ENCODE data around the gene SUPT4H1.

The SUPT4H1 gene

DNA sequence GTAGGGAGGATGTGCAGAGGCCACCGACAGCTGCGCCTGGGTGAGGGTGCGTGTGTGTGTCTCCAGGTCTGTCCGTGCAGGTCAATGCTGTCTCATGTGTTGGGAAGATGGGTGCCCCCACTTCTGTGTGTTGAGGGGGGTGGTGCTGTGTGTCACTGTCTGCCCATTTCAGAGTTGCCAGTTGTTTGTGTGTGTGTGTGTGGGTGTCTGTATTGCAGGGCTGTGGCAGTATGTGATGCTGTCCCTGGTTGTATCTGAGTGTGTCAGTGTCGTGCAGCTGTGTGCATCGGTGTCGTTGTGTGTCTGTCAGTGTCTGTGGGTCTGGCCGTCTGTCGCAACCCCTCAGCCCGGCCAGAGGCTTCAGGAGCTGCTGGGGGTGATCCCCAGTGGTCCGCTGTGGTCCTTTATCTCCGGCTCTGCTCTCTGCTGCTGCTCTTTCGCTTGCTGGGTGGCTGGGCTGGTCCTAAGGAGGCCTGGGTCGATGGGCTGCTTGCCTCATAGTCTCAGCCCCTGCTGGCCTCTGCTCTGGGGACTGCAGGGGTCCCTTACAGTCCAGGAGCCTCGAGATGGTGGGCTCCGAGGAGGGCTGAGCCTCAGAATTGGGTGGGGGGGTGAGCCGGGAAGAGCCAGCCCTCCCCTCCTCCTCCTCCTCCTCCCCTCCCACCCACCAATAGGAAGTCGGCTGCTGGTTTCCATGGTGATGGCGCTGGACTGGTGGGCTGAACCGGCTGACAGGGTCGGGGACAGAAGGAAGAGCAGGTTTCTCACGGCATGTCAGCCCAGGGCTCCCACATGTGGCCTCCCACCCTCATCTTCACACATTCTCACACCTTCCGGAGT lies 23.6 kb downstream of the SUPT4H1 start, which contains the start of gene TSPOAP1:
Gene TSPOAP1 (minus strand): TSS at position 601 of the 840 bp plus-strand sequence. CDS start 875 bp downstream, outside the sequence.
- DNase-seq = peak; percentile 61 to 75

DNA sequence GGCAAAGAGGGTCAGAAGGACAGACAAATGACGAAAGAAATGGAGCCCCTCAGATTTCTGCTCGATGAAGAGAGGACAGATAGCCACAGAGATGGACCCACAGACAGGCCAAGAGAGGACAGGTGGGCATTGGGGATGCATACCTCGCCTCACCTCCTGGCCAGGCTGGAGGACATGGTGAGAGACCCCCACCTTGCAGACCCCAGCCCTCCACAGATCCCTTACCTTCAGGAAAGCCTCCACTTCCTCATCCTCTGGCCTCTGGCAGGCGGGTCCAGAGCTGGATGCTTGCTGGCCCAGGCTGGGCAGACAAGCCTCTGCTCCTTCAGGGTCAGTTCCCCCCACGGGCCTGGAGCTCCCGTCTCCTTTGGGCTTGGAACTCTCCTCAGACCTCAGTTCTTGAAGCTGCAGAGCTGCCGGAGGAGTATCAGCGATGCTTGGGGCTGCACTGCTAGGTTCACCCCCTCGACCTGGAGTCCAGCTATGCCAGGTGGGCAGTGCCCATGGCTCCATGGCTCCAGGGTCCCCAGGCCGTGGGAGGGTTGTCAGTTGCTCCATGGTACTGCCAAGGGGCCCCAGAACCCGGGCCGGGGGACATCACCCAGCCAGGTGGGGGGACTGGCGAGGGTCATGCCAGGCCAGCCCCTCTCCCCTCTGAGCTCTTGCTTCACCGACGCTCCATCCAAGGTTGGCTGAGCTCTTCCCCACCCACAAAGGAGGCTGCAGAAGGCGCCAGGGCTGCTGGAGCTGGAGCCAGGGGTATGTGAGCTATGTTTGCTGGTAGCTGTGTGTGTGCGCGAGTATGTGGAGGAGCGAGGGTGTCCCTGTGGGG lies 24.4 kb downstream of the SUPT4H1 start:
- DNase-seq = no peak

DNA sequence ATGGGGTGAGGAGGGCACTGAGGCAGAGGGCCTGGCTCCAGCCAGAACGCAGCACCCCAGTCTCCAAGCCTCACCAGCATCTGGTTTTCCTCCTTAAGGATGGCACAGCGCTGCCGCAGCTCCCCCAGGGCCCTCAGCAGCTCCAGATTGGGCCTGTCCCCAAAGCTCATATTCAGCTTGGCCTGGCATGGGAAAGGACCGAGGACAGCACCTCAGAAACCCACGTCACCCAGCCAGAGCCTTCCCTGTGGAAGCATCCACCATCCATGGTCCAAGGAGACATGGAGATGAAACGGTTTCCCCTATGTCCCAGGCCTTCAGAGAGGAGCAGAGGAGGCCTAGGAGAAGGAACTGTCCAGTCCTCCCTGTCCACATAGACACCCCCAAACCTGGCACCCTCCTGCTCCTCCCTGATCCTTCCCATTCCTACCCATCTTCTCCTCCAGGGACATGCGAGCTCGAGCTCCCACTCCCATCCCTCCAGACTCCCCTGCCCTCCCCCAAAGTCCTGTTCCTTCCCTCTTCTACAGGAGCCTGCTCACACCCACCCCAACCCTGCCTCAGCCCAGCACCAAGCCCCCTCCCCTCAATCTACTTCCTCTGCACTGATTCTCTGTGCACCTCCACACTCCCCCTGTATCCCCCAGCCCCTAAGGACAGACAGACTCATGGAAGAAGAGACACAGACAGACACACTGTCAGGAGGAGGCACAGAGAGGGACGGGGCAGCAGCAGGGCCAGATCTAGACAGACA lies 25.2 kb downstream of the SUPT4H1 start:
- DNase-seq = no peak

DNA sequence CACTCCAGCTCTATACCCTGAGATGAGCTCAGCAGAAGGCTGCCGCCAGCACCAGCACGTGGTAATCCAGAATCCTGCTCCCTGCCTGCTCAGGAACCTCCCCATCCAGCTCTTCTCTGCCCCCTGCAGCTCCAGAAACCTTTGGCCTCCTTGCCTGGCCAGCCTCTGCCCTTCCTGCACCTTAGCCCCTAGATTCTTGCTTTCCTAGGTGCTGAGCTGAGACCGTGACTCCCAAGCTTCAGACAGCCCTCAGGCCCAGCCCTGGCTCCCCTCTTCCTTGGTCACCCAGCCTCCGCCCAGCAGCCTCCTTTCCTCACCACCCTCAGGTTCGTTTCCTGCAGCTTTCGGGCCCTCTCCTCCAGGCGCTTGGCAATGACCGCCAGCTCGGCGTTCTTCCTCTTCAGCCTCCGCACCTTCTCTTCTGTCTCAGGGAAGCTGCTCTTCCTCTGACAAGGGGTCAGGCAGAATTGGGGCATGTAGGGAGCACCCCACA lies 26.0 kb downstream of the SUPT4H1 start:
- DNase-seq = no peak

DNA sequence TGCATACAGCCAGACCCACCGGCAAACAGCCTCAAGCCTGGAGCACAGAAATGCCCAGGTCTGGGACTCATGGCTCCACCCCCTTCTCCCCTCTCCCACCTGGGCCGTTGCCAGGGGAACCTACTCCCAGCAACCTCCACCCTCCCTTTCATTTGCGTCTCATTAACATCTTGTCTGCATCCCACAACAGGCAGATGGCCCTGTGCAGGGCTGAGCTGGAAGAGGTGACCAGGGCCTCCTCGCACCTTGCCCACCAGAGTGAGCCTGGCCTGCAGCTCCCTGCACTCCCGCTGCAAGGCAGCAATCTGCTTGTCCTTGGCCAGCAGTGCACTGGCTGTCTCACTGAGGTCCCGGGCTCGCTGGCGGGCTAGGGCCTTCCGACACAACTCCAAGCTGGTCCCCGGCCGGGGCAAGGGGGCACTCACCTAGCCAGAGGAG lies 26.7 kb downstream of the SUPT4H1 start:
- no peak for DNase-seq

DNA sequence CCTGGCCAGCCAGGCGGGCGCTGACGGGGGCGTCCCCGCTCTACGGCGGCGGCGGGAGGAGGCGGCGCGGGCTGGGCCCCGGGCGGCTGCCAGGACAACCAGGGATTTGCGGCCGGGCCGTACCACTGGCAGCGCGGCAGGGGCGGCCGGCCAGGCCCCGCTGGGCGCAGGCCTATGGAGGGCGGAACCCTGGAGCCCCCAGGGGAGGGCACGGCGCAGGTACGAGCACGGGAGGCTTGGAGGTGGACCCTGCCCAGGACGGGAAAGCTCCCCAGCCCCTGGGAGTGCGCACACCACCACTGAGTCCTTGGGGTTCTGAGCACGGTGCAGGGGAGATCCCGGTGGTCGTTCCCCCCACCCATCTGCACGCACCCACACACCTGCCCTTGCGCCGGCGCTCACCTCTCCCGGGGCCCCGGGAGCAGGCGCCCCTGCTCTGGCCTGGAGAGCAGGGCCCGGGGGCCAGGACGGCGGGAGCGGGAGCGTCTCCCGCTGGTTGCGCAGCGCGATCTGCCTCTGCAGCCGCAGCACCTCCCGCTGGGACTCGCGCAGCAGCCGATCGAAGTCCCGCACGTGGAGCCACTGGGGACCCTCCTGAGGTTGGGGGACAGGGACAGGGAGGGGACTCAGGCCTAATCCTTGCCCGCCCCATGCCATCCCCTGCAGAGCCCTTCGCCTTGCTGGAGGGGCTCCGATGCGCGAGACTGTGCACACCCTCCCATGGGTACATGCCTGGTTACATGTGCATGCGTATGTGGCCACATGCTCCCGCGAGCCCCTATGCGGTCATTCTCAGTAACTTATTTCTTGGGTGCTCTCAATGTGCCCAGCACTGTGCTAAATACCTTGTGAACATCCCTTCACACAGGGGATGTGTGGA lies 27.4 kb downstream of the SUPT4H1 start:
- no peak for DNase-seq

DNA sequence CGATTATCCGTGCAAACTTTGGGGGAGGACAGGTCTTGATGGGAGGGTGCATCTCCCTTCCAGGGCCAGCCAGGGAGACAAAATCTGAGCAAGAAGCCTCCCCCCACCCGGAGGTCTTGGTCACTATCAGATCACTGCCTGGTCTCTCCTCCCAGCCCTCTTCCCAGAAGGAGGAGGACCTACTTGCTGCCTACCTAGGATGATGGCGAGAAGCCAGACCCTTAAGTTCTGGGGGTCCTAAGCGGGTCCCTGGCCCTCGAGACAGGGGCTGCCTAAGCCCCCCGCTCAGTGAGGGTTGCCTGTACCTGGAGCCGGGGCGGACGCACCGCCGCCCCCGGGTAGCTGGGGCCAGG lies 28.0 kb downstream of the SUPT4H1 start:
- no peak for DNase-seq

DNA sequence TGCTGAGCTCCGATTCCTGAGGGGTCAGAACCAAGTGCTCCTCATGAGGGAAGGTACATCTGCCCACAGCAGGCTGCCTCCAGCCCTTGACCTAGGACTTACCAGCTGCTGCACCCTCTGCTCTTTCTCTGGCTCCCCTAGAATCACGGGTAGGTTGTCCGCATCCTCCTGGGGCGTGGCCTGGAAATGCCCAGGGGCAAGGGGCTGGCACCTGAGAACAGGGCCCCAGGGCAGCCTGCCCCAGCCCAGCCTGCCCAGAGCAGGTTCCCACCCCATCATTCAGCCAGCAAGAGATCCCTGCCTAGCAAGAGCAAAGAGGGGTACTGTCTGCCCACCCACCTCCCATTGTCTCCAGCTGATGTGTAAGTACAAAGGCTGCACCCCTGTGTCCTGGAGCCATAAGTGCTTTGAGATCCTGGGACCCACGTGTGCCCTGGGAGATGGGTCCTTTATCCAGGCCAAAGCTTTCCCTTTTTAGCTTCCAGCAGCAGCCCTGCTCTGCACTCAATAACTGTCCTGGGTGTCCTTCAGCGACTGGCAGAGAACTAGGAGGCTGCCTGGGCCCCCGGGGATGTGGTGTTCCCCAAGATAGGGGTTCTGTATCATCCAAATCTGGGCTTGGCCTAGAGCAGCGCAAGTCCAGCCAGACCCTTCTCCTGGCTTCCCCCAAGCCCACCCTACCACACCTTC lies 28.5 kb downstream of the SUPT4H1 start:
- DNase-seq = no peak

DNA sequence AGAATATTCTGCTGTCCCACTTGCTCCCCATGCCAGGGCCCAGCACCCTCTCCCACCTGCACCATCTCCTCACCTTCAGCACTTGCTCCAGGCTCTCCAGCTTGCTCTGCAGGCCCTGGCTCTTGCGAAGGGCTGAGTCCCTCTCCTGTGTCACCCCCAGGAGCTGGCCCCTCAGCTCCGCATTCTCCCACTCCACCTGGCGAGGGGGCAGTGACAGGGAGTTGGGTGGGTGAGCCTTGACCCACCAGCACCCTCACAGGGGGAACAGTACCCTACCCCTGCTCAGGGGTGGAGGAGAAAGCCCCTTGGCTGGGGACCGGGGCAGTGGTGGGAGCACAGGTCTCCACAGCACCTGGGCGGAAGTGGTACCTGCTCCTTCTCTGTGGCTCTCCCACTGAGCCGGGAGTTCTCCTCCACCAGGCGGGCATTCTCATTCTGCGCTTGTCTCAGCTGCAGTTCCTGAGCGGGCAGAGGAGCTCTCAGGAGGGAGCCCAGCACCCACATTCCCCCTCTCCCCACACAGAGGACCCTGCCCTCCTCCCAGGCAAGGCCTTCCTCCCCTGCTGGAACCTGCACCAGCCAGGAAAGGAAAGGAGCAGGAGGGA lies 29.3 kb downstream of the SUPT4H1 start:
- no peak for DNase-seq

DNA sequence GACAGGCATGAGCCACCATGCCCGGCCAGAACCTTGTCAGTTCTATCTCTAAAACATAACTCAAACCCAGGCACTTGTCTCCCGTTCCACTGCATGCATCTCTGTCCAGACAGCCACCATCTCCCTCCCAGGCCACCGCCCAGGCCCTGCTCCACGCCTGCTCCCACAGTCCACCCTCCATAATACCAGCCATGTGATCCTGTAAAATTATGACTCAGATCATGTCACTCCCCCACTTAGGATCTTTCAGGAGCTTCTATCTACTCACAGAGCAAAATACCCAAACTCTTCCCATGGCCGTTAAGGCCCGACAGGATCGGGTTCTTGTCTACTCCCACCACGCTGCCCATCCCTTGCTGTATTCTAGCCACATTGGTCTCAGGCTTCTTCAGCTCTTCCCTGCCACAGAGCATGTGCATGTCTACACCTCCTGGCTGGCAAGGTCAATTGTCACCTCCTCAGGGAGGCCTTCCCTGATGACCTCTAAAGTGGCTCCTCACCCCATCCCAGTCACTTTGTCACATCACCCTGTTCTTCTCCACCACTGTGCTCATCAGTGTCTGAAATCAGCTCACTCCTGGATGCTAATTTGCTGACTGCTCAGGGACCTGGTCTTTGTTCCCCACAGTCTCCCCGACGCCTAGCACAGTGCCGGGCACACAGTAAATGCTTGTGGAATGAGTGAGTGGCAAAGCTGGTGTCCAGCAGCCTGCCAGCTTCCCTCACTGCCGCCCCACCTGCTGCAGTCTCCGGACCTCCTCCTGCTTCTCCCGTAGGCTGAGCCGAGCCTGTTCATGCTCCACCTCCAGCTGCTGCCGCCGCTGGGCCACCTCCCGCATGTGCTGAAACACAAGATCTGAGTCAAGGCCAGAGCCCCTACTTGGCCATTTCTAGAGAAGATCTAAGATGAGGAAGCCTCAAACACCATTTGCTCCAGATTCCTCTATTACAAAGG lies 30.2 kb downstream of the SUPT4H1 start:
- DNase-seq = no peak

DNA sequence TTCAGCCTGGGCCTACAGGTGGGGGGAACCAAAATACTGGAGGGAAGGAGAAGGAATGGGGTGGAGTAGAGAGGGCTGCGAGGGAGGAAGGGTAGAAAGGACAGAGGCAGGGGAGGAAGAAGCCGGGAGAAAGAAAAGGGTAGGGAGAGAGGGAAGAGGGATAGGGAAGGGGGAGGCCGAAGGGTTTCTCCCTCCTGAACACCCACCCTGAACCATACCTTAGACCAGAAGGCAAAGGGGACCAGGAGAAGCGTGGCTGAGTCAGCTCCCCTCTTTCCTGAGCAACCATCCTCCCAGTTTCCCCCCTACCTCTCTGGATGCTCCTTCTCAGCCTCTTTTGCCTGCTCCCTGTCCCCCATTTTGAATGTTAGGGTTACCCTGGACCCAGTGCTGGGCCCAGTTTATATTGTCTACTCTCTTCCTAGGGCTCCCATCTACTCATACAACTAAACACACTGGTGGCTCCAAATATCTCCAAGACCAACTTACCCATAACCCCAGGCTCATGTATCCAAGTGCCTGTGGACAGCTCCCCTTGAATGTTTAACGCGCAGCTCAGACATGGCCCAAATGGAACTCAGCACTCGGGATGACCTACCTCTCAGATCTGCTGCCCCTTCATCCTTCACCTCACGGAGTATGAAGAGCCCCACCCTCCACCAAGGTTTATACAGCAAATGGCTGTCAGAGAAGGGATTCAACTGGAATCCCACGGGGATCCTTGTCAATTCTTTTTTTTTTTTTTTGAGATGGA lies 31.3 kb downstream of the SUPT4H1 start:
- DNase-seq = no peak

DNA sequence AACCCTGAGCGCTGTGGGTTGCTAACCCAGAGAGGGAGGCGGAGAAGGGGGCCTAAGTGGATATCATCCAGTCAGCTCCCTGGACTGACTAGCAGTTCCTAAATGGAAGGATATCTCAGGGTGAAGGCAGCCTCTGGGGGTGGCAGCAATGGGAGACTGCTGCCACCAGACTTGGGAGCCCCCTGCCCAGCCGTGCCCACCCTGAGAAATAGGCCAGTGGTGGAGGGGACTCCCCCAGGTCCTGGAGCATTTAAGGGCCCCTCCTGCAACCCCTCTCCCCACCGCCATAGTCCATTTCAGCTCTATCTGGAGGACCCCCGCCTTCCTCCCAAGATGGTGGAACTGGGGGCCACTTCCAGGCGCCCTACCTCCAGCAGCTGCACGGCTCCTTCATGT lies 31.8 kb downstream of the SUPT4H1 start:
- DNase-seq = no peak

DNA sequence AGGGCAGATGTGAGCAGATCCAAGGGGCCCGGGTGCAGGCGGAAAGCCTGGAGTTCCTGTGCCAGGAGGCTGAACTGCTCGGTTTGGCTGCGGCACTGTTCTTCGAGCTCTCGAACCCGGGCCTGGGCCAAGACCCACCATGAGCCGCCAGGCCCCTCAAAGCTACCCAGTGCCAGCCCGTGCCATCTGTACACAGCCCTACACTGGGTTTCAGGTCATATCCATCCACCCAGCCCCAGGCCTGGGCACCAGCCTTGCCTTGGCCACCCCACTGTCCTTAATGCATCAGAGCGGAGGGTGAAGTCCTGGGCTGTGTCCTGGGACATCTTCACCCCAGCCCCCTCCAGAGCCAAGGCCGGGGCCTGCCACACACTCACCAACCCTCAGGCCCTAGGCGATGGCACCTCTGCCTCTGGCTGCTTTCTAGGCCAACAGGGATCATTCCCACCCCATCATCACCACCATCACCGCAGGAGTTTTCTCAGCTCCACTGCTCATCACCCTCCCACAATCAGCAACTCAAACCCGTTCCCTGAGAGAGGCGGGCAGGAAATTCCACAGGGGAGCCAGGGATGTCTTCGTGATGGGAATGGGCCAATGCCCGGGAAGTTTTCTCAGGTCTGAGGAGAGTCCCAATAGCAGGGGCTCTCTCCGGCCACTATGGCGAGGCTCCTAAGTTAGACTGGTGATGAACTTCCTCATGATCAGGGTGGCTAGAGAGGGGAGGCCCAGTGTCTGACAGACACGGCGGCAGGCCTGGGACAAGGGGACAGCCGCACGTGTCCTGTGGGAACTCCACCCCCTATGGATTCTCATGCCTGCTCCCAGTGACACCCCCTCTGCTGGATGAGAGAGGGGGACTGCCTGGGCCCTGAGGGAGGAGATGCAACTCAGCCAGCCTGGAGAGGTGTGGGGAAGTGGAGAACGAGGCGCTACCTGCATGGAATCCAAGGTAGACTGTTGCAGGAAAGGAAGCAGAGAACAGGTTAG lies 32.5 kb downstream of the SUPT4H1 start:
- DNase-seq = no peak

DNA sequence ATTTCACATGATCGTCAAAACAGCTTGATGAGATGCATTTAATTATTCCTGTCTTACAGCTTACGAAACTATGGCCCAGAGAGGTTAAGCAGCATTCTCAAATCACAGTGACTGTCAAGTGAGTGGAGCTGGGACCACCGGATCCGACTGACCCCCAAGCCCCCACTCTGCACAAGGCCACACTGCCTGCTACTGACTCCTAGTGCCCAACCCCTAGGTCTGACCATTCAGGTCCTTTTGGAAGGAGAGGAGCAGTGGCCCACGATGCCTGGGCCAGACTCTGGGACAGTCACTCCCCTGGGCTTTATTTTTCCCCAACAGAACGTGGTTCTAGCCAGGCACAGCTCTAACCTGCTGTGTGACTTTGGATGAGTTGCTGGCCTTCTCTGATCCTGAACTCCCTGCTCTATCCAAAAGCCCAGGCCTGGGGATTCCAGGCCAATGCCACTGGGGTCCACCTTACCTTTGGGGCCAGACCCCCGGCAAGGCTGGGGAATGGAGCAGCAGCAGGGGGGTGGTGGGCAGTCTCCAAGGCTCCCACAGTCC lies 33.3 kb downstream of the SUPT4H1 start:
- DNase-seq = no peak

DNA sequence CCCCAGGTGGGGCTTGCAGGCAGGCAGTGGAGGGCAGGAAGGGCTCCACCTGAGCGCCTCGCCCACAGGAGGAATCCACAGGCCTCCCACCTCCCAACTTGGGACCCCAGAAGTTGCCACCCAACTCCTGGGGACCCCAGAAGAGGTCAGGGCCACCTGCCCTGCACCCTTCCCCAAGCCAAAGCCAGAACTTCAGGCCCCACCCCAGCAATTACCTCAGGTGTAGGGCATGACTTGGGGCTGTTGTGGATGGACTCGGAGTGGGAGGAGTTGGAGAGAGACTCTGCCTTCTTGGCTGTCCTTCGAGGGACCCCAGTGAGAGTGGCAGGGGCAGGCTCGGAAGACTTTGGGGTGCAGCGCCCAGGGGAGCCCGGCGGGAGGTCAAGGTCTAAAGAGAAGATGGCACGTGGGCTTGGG lies 33.9 kb downstream of the SUPT4H1 start:
- no peak for DNase-seq

DNA sequence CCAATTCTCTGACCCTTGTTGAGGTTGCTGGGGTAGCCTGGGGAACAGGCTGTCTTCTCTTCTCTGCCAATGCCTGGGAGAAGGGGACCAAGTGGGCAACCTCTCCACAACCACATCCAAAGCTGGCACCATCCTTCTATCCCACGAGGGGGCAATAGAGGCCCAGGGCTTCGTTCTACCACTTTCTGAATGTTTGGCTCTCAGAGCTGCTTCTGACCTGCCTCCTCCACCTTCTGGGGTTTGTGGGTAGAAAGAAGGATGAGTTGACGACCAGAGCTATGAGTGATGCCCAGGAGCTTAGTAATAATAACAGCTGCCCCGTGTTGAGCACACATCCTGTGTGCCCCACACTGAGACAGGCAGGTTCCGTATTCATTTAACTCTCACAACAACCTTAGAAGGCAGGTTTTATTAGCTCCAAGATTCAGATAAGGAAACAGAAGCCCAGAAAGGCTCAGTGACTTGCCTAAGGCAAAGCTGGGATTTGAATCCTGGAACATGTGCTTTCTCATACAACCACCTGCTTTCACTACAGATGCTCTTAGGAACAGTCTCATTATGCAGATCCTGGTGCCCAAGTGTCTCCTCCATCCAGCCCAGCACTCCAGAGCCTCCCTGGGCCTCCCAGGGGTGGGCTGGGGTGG lies 34.5 kb downstream of the SUPT4H1 start:
- peak in 1 of 2 donors; percentile 69 for DNase-seq
